Parathyroid adenoma (tissue), 2 donors: ENCODE measurements around the gene FAM174B.

ENCODE experiments used
- H2AFZ ChIP-seq: fragments of 300-600 bp; sonication (generic); one replicate; pipeline ENCODE4 v1.7.0; 2017; ENCODE audit warnings: antibody characterized with exemption, mild to moderate bottlenecking
- H3K27ac ChIP-seq: fragments of 300-600 bp; sonication (generic); one replicate; pipeline ENCODE4 v1.7.0; 2017
- H3K27me3 ChIP-seq: fragments of 300-600 bp; sonication (generic); one replicate; pipeline ENCODE4 v1.7.0; 2017; ENCODE audit warnings: low read length; ENCODE audit not compliant: control insufficient read depth, insufficient read depth
- H3K36me3 ChIP-seq: fragments of 300-600 bp; sonication (generic); one replicate; pipeline ENCODE4 v1.7.0; 2017; ENCODE audit warnings: low read length; ENCODE audit not compliant: control insufficient read depth, insufficient read depth
- H3K4me1 ChIP-seq: fragments of 300-600 bp; sonication (generic); one replicate; pipeline ENCODE4 v1.7.0; 2017; ENCODE audit warnings: control low read depth
- H3K4me2 ChIP-seq: fragments of 300-600 bp; sonication (generic); one replicate; pipeline ENCODE4 v1.7.0; 2017; ENCODE audit warnings: low read length
- H3K4me3 ChIP-seq: fragments of 300-600 bp; sonication (generic); one replicate; pipeline ENCODE4 v1.7.0; 2017; ENCODE audit warnings: low read depth, low read length
- H3K79me2 ChIP-seq: fragments of 300-600 bp; sonication (generic); one replicate; pipeline ENCODE4 v1.7.0; 2017; ENCODE audit warnings: control low read depth
- H3K9ac ChIP-seq: fragments of 300-600 bp; sonication (generic); one replicate; pipeline ENCODE4 v1.7.0; 2017; ENCODE audit warnings: mild to moderate bottlenecking
- H3K9me3 ChIP-seq: fragments of 300-600 bp; sonication (generic); one replicate; pipeline ENCODE4 v1.7.0; 2017; ENCODE audit warnings: low read length; ENCODE audit not compliant: control insufficient read depth
- TF ChIP-seq, protein P1 (sequence below): fragments of 300-600 bp; sonication (generic); IDR thresholded peaks from one replicate; pipeline ENCODE4 v1.7.0; 2017; ENCODE audit warnings: antibody characterized with exemption, mild to moderate bottlenecking
- donor health status: primary hyperparathyroidism.

Gene FAM174B

DNA sequence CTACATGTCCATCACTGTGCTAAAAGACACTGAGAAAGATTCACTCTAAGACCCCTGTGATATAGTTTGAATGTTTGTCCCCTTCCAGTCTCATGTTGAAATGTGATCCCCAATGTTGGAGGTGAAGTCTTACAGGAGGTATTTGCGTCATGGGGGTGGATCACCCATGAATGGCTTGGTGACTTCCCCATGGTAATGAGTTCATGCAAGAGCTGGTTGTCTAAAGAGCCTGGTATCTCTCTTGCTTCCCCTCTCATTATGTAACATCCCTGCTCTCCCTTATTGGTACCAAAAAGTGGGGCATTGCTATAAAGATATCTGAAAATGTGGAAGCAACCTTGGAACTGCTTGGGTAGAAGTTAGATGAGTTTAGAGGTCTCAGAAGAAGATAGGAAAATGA lies 32.2 kb upstream of the FAM174B start:
- H3K9me3 ChIP-seq, result no peaks in the 10 kb centered on the region
- no peaks in the 10 kb centered on the region for H3K36me3 ChIP-seq
- no peaks in the 10 kb centered on the region for H3K79me2 ChIP-seq
- H3K4me1 ChIP-seq, result no peaks in the 10 kb centered on the region
- no peak overlapping the region for H3K9ac ChIP-seq
- no peaks in the 10 kb centered on the region for H3K27me3 ChIP-seq
- TF ChIP-seq, protein P1, sequence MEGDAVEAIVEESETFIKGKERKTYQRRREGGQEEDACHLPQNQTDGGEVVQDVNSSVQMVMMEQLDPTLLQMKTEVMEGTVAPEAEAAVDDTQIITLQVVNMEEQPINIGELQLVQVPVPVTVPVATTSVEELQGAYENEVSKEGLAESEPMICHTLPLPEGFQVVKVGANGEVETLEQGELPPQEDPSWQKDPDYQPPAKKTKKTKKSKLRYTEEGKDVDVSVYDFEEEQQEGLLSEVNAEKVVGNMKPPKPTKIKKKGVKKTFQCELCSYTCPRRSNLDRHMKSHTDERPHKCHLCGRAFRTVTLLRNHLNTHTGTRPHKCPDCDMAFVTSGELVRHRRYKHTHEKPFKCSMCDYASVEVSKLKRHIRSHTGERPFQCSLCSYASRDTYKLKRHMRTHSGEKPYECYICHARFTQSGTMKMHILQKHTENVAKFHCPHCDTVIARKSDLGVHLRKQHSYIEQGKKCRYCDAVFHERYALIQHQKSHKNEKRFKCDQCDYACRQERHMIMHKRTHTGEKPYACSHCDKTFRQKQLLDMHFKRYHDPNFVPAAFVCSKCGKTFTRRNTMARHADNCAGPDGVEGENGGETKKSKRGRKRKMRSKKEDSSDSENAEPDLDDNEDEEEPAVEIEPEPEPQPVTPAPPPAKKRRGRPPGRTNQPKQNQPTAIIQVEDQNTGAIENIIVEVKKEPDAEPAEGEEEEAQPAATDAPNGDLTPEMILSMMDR, result no peak
- H3K27ac ChIP-seq, result no peak overlapping the region
- no peak overlapping the region for H2AFZ ChIP-seq
- H3K4me2 ChIP-seq, result no peak overlapping the region
- no peak overlapping the region for H3K4me3 ChIP-seq

DNA sequence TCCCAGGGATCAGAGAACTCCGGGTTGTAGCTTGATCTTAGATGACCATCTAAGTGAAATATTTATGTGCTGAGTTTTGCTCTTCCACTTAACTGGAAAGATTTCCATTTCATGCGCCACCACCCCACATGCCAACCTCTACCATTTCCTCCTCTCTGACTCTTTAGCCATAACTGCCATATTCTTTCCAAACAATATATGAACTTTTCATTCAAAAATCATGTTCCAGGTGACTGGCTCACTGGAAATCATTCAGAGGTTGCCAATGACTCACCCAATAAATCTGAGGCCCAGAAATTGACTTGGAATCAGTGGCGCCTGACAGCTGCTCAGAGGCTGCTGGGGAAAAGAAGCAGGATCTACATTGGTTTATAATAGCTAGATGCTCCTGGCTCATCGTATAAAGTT lies 31.6 kb upstream of the FAM174B start:
- no peak overlapping the region for H3K4me2 ChIP-seq
- TF ChIP-seq, protein P1, result no peak
- no peaks in the 10 kb centered on the region for H3K36me3 ChIP-seq
- H3K4me1 ChIP-seq, result no peaks in the 10 kb centered on the region
- no peaks in the 10 kb centered on the region for H3K9me3 ChIP-seq
- H3K27me3 ChIP-seq, result no peaks in the 10 kb centered on the region
- H2AFZ ChIP-seq, result no peak overlapping the region
- H3K4me3 ChIP-seq, result no peak overlapping the region
- no peaks in the 10 kb centered on the region for H3K79me2 ChIP-seq
- no peak overlapping the region for H3K9ac ChIP-seq
- no peak overlapping the region for H3K27ac ChIP-seq

DNA sequence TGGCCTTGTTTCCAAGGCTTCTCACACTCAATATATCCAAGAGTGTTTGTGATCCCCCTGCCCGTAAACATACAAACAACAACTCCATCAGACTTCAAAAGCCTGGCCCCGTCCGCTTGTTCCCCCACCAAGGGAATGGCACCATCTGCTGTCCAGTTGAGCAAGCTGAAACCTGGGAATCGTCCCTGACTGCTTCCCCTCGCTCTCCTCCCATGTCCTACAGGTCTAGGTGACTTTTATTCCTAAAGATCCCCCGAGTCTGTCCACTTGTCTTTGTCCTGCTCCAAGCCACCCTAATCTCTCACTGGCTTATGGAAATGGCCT lies 27.9 kb upstream of the FAM174B start:
- Histone ChIP-seq H3K27ac (no peak overlapping the region), H3K36me3 (no peaks in the 10 kb centered on the region), H3K27me3 (no peaks in the 10 kb centered on the region), H3K4me2 (no peak overlapping the region), H3K79me2 (no peaks in the 10 kb centered on the region), H3K9ac (no peak overlapping the region), H2AFZ (no peak overlapping the region), H3K4me1 (no peaks in the 10 kb centered on the region), H3K9me3 (no peaks in the 10 kb centered on the region), H3K4me3 (no peak overlapping the region)
- TF ChIP-seq, protein P1, result peak; percentile 11

DNA sequence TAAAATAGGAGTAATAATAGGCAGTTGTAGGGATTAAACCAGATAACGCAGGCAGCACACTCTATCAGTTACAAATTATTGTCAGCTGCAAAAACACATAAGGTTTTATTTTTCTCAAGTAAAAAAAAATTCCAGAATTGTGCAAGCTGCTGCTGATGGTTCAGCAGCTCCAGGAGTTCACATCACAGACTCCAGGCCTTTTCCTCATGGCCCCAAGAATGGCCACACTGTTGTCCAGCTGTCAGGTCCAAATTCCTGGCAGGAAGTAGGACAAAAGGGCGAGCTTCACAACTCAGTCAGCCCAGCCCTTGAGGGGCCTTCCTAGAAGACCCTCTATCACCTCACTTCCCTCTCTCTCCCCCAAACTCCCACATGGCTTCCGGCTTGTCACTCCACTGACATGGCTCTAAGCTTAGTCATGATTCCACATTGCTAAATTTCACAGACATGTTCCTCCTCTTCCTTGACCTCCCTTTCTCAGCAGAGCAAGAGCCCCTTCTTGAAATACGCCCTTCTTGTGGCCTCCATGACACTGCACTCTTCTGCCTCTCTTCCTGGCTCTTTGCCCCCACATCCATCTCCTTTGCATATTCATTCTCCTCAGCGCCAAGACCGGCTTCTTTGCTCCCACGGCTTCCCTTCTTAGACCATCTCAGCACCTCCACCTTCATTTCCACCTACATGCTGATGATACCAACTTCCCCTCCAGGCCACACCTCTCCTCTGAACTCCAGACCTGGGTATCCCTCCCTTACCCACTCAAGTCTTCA lies 27.4 kb upstream of the FAM174B start:
- no peaks in the 10 kb centered on the region for H3K36me3 ChIP-seq
- no peaks in the 10 kb centered on the region for H3K9me3 ChIP-seq
- TF ChIP-seq, protein P1, result no peak
- no peak overlapping the region for H3K4me2 ChIP-seq
- H3K27ac ChIP-seq, result no peak overlapping the region
- H3K79me2 ChIP-seq, result no peaks in the 10 kb centered on the region
- H3K4me1 ChIP-seq, result no peaks in the 10 kb centered on the region
- H2AFZ ChIP-seq, result no peak overlapping the region
- no peaks in the 10 kb centered on the region for H3K27me3 ChIP-seq
- H3K4me3 ChIP-seq, result no peak overlapping the region
- no peak overlapping the region for H3K9ac ChIP-seq

DNA sequence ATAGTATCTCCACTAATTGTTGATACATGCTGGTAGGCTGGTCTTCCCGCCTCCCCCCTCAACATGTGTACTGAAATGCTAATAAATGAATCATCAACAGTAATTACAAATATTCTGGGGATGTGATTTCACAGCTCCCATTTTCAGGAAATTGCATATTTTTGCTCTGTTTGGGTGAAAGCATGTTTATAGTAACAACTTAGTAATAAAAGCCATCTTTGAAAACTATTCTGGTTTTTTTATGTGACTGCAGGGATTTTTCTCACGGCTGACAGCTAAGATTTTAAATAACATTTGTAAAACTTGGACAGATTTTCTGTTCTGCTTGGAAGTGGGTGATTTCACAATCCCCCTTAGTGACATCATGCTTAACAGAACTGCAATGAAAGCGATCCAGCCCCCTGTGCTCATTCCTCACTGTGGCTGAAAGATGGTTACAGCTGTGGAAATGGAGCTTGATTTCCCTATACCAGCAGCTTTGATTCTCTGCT lies 25.6 kb upstream of the FAM174B start:
- Histone ChIP-seq H3K4me1 (no peaks in the 10 kb centered on the region), H3K27me3 (no peaks in the 10 kb centered on the region), H3K9ac (no peak overlapping the region), H3K36me3 (no peaks in the 10 kb centered on the region), H3K4me3 (no peak overlapping the region), H3K4me2 (no peak overlapping the region), H3K9me3 (no peaks in the 10 kb centered on the region), H3K27ac (no peak overlapping the region), H3K79me2 (no peaks in the 10 kb centered on the region), H2AFZ (no peak overlapping the region)
- TF ChIP-seq, protein P1, result no peak
